Measurements from ENCODE around the gene VAMP4.
"Not testable (repeated sequence)": the region's sequence is repeated elsewhere in the genome, so short reads cannot be mapped to it uniquely, and the experiment has no call there.

Gene VAMP4

DNA sequence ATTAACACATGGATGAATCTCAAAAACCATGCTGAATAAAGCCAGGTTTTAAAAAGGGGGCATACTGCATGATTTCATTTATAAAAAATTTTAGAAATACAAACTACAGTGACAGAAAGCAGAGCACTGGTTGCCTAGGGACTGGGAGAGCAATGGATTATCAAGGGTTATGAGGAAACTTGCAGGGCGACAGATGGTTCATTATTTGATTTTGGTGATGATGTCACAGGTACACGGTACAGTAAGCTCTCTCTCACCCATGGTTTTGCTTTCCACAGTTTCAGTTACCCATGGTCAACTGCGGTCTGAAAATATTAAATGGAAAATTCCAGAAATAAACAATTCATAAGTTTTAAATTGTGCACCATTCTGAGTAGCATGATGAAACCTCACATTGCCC, 14.1 kb downstream of the VAMP4 start:
- no peaks in the 10 kb centered on the region for H3K4me1 ChIP-seq (ENCODE audit: control extremely low read depth in 1 of 4, control insufficient read depth in 4 of 4, insufficient read depth in 4 of 4, low read length in 3 of 4)
- H3K27ac ChIP-seq (ENCODE audit: insufficient read depth in 1 of 2, low read depth in 1 of 2, low read length in 2 of 2, poor library complexity in 1 of 2, severe bottlenecking in 2 of 2) = no peak overlapping the region
- CTCF ChIA-PET = interaction anchor here (1.0 to 2.7 kb wide), 3 partner anchors 12 to 83 kb away, joined by 3 to 8 read pairs (median 3); no protein-coding TSS in a partner anchor
- POLR2A ChIA-PET = no interaction called here
- H3K36me3 ChIP-seq (ENCODE audit: control insufficient read depth in 4 of 4, insufficient read depth in 4 of 4, low read length in 3 of 4) = peaks cover 3 to 35% (median 15%) of the 10 kb centered on the region in 4 experiments
- no peak overlapping the region for H3K4me3 ChIP-seq (ENCODE audit: control insufficient read depth in 1 of 7, extremely low read depth in 1 of 7, insufficient read depth in 4 of 7, low read depth in 2 of 7, low read length in 6 of 7)
- peaks cover 3 to 13% (median 6%) of the 10 kb centered on the region in 5 experiments for H3K9me3 ChIP-seq (ENCODE audit: control extremely low read depth in 1 of 5, control insufficient read depth in 4 of 5, insufficient read depth in 2 of 5, low read depth in 1 of 5, low read length in 4 of 5)
- DNase-seq = no peak
- H3K27me3 ChIP-seq (replicated peaks in 2 of 5; ENCODE audit: control insufficient read depth in 4 of 5, insufficient read depth in 5 of 5, low read length in 4 of 5) = no peaks in the 10 kb centered on the region
- WGBS (ENCODE audit: insufficient coverage) = 100% methylated on average over 3 of the region's 3 CpGs

DNA sequence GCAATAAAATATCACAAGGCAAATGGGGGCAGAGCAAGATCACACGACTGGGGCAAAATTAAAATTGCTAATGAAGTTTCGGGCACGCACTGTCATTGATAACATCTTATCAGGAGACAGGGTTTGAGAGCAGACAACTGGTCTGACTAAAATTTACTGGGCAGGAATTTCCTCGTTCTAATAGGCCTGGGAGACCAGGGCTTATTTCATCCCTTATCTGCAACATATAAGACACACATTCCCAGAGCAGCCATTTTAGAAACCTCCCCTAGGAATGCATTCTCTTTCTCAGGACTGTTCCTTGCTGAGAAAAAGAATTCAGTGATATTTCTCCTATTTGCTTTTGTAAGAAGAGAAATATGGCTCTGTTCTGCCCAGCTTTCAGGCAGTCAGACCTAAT, 18.7 kb downstream of the VAMP4 start:
- H3K27me3 ChIP-seq (replicated peaks in 2 of 5; ENCODE audit: control insufficient read depth in 4 of 5, insufficient read depth in 5 of 5, low read length in 4 of 5); H3K4me1 ChIP-seq (ENCODE audit: control extremely low read depth in 1 of 4, control insufficient read depth in 4 of 4, insufficient read depth in 4 of 4, low read length in 3 of 4); H3K4me3 ChIP-seq (ENCODE audit: control insufficient read depth in 1 of 7, extremely low read depth in 1 of 7, insufficient read depth in 4 of 7, low read depth in 2 of 7, low read length in 6 of 7); POLR2A ChIA-PET; H3K27ac ChIP-seq (ENCODE audit: insufficient read depth in 1 of 2, low read depth in 1 of 2, low read length in 2 of 2, poor library complexity in 1 of 2, severe bottlenecking in 2 of 2); CTCF ChIA-PET: not testable (repeated sequence)
- DNase-seq = peak in 2 of 3 donors; percentile 36 to 42
- WGBS (ENCODE audit: insufficient coverage) = 100% methylated on average over 4 of the region's 4 CpGs
- Histone ChIP-seq H3K36me3 (ENCODE audit: control insufficient read depth in 4 of 4, insufficient read depth in 4 of 4, low read length in 3 of 4) (peaks cover 2 to 28% (median 12%) of the 10 kb centered on the region in 4 experiments), H3K9me3 (ENCODE audit: control extremely low read depth in 1 of 5, control insufficient read depth in 4 of 5, insufficient read depth in 2 of 5, low read depth in 1 of 5, low read length in 4 of 5) (peaks cover 3 to 14% (median 7%) of the 10 kb centered on the region in 5 experiments)

GRCh38 chr1:171718848-171719247, 23.0 kb downstream of the VAMP4 start:
- 100% methylated on average over 1 of the region's 1 CpG for WGBS (ENCODE audit: insufficient coverage)
- Histone ChIP-seq H3K36me3 (ENCODE audit: control insufficient read depth in 4 of 4, insufficient read depth in 4 of 4, low read length in 3 of 4) (peaks cover 2 to 14% (median 11%) of the 10 kb centered on the region in 4 experiments), H3K9me3 (ENCODE audit: control extremely low read depth in 1 of 5, control insufficient read depth in 4 of 5, insufficient read depth in 2 of 5, low read depth in 1 of 5, low read length in 4 of 5) (peaks cover 1 to 9% (median 7%) of the 10 kb centered on the region in 5 experiments), H3K4me1 (ENCODE audit: control extremely low read depth in 1 of 4, control insufficient read depth in 4 of 4, insufficient read depth in 4 of 4, low read length in 3 of 4) (no peaks in the 10 kb centered on the region), H3K4me3 (ENCODE audit: control insufficient read depth in 1 of 7, extremely low read depth in 1 of 7, insufficient read depth in 4 of 7, low read depth in 2 of 7, low read length in 6 of 7) (no peak overlapping the region), H3K27ac (ENCODE audit: insufficient read depth in 1 of 2, low read depth in 1 of 2, low read length in 2 of 2, poor library complexity in 1 of 2, severe bottlenecking in 2 of 2) (no peak overlapping the region), H3K27me3 (replicated peaks in 2 of 5; ENCODE audit: control insufficient read depth in 4 of 5, insufficient read depth in 5 of 5, low read length in 4 of 5) (no peaks in the 10 kb centered on the region)
- ChIA-PET CTCF (interaction anchor here (0.6 to 7.3 kb wide), 4 partner anchors 10 to 267 kb away, joined by 3 to 89 read pairs (median 3); no protein-coding TSS in a partner anchor), POLR2A (no interaction called here)
- no peak for DNase-seq

DNA sequence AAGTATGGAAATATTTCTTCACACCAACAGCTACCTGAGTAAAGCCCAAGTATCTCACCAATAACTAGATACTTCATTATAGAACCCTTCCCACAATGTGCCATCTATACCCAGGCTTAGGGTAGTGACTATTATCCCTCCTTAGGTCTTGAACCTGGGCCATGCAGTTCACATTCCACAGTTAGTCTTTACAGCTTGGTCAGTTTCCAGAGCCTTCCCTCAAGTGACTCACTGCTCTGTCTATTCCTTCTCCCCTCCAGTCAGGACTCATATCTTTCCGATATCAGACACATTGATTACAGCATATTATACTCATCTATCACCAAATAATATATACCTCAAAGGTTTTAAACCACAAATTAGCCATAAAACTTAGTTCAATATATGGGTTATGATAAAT, 23.6 kb downstream of the VAMP4 start:
- ChIA-PET CTCF (interaction anchor here (0.7 to 7.3 kb wide), 7 partner anchors 11 to 267 kb away, joined by 3 to 89 read pairs (median 6); no protein-coding TSS in a partner anchor), POLR2A (no interaction called here)
- WGBS (ENCODE audit: insufficient coverage) = no CpG with 5 or more reads among the region's 1 CpG
- H3K4me3 ChIP-seq (ENCODE audit: control insufficient read depth in 1 of 7, extremely low read depth in 1 of 7, insufficient read depth in 4 of 7, low read depth in 2 of 7, low read length in 6 of 7) = no peak overlapping the region
- peaks cover 2 to 14% (median 11%) of the 10 kb centered on the region in 4 experiments for H3K36me3 ChIP-seq (ENCODE audit: control insufficient read depth in 4 of 4, insufficient read depth in 4 of 4, low read length in 3 of 4)
- H3K4me1 ChIP-seq (ENCODE audit: control extremely low read depth in 1 of 4, control insufficient read depth in 4 of 4, insufficient read depth in 4 of 4, low read length in 3 of 4) = no peaks in the 10 kb centered on the region
- H3K27me3 ChIP-seq (replicated peaks in 2 of 5; ENCODE audit: control insufficient read depth in 4 of 5, insufficient read depth in 5 of 5, low read length in 4 of 5) = no peaks in the 10 kb centered on the region
- peaks cover 1 to 6% (median 5%) of the 10 kb centered on the region in 5 experiments for H3K9me3 ChIP-seq (ENCODE audit: control extremely low read depth in 1 of 5, control insufficient read depth in 4 of 5, insufficient read depth in 2 of 5, low read depth in 1 of 5, low read length in 4 of 5)
- H3K27ac ChIP-seq (ENCODE audit: insufficient read depth in 1 of 2, low read depth in 1 of 2, low read length in 2 of 2, poor library complexity in 1 of 2, severe bottlenecking in 2 of 2) = no peak overlapping the region
- no peak for DNase-seq

GRCh38 chr1:171717062-171717718, 24.7 kb downstream of the VAMP4 start:
- Histone ChIP-seq H3K27me3 (replicated peaks in 2 of 5; ENCODE audit: control insufficient read depth in 4 of 5, insufficient read depth in 5 of 5, low read length in 4 of 5) (no peaks in the 10 kb centered on the region), H3K4me3 (ENCODE audit: control insufficient read depth in 1 of 7, extremely low read depth in 1 of 7, insufficient read depth in 4 of 7, low read depth in 2 of 7, low read length in 6 of 7) (no peak overlapping the region), H3K4me1 (ENCODE audit: control extremely low read depth in 1 of 4, control insufficient read depth in 4 of 4, insufficient read depth in 4 of 4, low read length in 3 of 4) (no peaks in the 10 kb centered on the region), H3K36me3 (ENCODE audit: control insufficient read depth in 4 of 4, insufficient read depth in 4 of 4, low read length in 3 of 4) (peaks cover 2 to 13% (median 8%) of the 10 kb centered on the region in 4 experiments), H3K9me3 (ENCODE audit: control extremely low read depth in 1 of 5, control insufficient read depth in 4 of 5, insufficient read depth in 2 of 5, low read depth in 1 of 5, low read length in 4 of 5) (no peaks in the 10 kb centered on the region), H3K27ac (ENCODE audit: insufficient read depth in 1 of 2, low read depth in 1 of 2, low read length in 2 of 2, poor library complexity in 1 of 2, severe bottlenecking in 2 of 2) (no peak overlapping the region)
- POLR2A ChIA-PET = no interaction called here
- DNase-seq = peak in 2 of 3 donors; percentile 21 to 61
- CTCF ChIA-PET = interaction anchor here (0.6 to 7.3 kb wide), 12 partner anchors 12 to 197 kb away, joined by 3 to 89 read pairs (median 6); no protein-coding TSS in a partner anchor
- 80% methylated on average over 1 of the region's 2 CpGs for WGBS (ENCODE audit: insufficient coverage)

GRCh38 chr1:171716616-171717015, 25.2 kb downstream of the VAMP4 start:
- Histone ChIP-seq H3K4me1 (ENCODE audit: control extremely low read depth in 1 of 4, control insufficient read depth in 4 of 4, insufficient read depth in 4 of 4, low read length in 3 of 4) (no peaks in the 10 kb centered on the region), H3K9me3 (ENCODE audit: control extremely low read depth in 1 of 5, control insufficient read depth in 4 of 5, insufficient read depth in 2 of 5, low read depth in 1 of 5, low read length in 4 of 5) (no peaks in the 10 kb centered on the region), H3K27me3 (replicated peaks in 2 of 5; ENCODE audit: control insufficient read depth in 4 of 5, insufficient read depth in 5 of 5, low read length in 4 of 5) (no peaks in the 10 kb centered on the region), H3K4me3 (ENCODE audit: control insufficient read depth in 1 of 7, extremely low read depth in 1 of 7, insufficient read depth in 4 of 7, low read depth in 2 of 7, low read length in 6 of 7) (no peak overlapping the region), H3K27ac (ENCODE audit: insufficient read depth in 1 of 2, low read depth in 1 of 2, low read length in 2 of 2, poor library complexity in 1 of 2, severe bottlenecking in 2 of 2) (no peak overlapping the region), H3K36me3 (ENCODE audit: control insufficient read depth in 4 of 4, insufficient read depth in 4 of 4, low read length in 3 of 4) (peaks cover 2 to 13% (median 8%) of the 10 kb centered on the region in 4 experiments)
- DNase-seq = peak in 2 of 3 donors; percentile 9 to 28
- CTCF ChIA-PET = interaction anchor here (0.6 to 7.3 kb wide), 16 partner anchors 12 to 196 kb away, joined by 3 to 89 read pairs (median 5); partner anchors contain the start of gene MYOC
- WGBS (ENCODE audit: insufficient coverage) = 80% methylated on average over 1 of the region's 3 CpGs
- POLR2A ChIA-PET = no interaction called here

GRCh38 chr1:171715813-171716251, 26.0 kb downstream of the VAMP4 start:
- ChIA-PET CTCF (interaction anchor here (0.7 to 7.3 kb wide), 20 partner anchors 10 to 269 kb away, joined by 3 to 89 read pairs (median 5); partner anchors contain the start of gene MYOC), POLR2A (interaction anchor here (0.6 kb wide), 1 partner anchor 263 kb away, joined by 3 read pairs; no protein-coding TSS in a partner anchor)
- Histone ChIP-seq H3K27ac (ENCODE audit: insufficient read depth in 1 of 2, low read depth in 1 of 2, low read length in 2 of 2, poor library complexity in 1 of 2, severe bottlenecking in 2 of 2) (no peak overlapping the region), H3K9me3 (ENCODE audit: control extremely low read depth in 1 of 5, control insufficient read depth in 4 of 5, insufficient read depth in 2 of 5, low read depth in 1 of 5, low read length in 4 of 5) (no peaks in the 10 kb centered on the region), H3K27me3 (replicated peaks in 2 of 5; ENCODE audit: control insufficient read depth in 4 of 5, insufficient read depth in 5 of 5, low read length in 4 of 5) (no peaks in the 10 kb centered on the region), H3K4me1 (ENCODE audit: control extremely low read depth in 1 of 4, control insufficient read depth in 4 of 4, insufficient read depth in 4 of 4, low read length in 3 of 4) (no peaks in the 10 kb centered on the region), H3K36me3 (ENCODE audit: control insufficient read depth in 4 of 4, insufficient read depth in 4 of 4, low read length in 3 of 4) (peaks cover 2 to 13% (median 10%) of the 10 kb centered on the region in 4 experiments), H3K4me3 (ENCODE audit: control insufficient read depth in 1 of 7, extremely low read depth in 1 of 7, insufficient read depth in 4 of 7, low read depth in 2 of 7, low read length in 6 of 7) (no peak overlapping the region)
- WGBS (ENCODE audit: insufficient coverage) = 87% methylated on average over 2 of the region's 3 CpGs
- peak in 2 of 3 donors; percentile 36 to 49 for DNase-seq
